Measurements from ENCODE around the gene PLAGL1. TPM values are rescaled to one million over a fixed set of nuclear protein-coding genes. Genes with fewer than 3 reads are reported as not detected.

The PLAGL1 gene
- total and polyA plus RNA-seq, 2 experiments from 2014 or later, result 9.0 to 17.2 TPM

GRCh38 chr6:143974089-143974488 lies 34.0 kb downstream of the PLAGL1 start:
- peaks cover 35% of the 10 kb centered on the region for H3K4me1 ChIP-seq (ENCODE audit: low read depth)
- no peak for DNase-seq (ENCODE audit: low read depth in 1 of 2, low spot score in 1 of 2)
- no peaks in the 10 kb centered on the region for H3K9me3 ChIP-seq (ENCODE audit: low read depth)
- H3K27ac ChIP-seq, result no peak overlapping the region
- TF ChIP-seq CTCF (IDR thresholded peaks at IDR 0.05; ENCODE audit: low read depth, low read length), result no peak
- no peaks in the 10 kb centered on the region for H3K36me3 ChIP-seq
- peaks cover 5% of the 10 kb centered on the region for H3K27me3 ChIP-seq
- H3K4me3 ChIP-seq, result no peak overlapping the region

DNA sequence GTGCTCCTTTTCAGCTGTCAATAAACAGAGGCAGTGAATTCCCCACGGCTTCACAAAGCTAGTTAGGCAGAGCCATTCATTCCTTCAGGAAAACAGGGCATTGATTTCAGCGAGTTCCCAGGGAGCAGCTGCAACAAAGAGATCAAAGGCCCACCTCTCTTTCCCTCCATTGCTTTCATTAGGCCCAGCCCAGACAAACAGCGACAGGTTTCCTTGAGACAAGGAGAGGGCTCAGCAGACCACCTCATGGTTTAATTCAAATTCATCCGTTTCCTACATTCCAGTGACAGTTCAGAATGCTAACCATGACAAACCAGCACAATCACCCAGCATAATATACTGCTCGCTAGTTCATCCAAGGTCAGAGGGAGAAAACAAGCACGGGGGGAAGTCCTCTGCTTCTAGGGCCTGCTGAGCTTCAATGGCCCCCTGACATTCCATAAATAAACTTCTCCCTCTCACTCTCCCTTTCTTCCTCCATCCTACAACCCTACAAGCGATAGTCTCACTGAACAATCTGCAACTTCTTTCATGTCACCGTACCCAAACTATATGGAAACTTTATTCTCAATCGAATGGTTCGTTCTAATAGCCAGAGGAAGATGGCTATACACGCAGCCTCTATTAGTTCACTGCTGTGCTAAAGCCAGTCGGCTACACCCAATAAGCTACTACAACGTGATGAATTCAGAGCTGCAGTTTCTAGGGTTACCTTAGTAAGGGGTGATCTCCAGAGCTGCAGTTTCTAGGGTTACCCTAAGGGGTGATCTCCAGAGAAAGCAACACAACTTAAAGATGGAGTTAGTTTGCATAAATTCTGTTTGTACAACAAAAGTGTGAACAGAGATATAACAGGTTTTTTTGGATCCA lies 34.7 kb downstream of the PLAGL1 start:
- no peak for TF ChIP-seq CTCF (IDR thresholded peaks at IDR 0.05; ENCODE audit: low read depth, low read length)
- peak overlapping the region; percentile 73 for H3K27ac ChIP-seq
- peak in 1 of 2 donors; percentile 22 for DNase-seq (ENCODE audit: low read depth in 1 of 2, low spot score in 1 of 2)

GRCh38 chr6:143971482-143972205 lies 36.4 kb downstream of the PLAGL1 start:
- H3K4me1 ChIP-seq (ENCODE audit: low read depth), result peaks cover 35% of the 10 kb centered on the region
- no peak for TF ChIP-seq CTCF (IDR thresholded peaks at IDR 0.05; ENCODE audit: low read depth, low read length)
- H3K27me3 ChIP-seq, result peaks cover 5% of the 10 kb centered on the region
- no peak overlapping the region for H3K4me3 ChIP-seq
- H3K9me3 ChIP-seq (ENCODE audit: low read depth), result no peaks in the 10 kb centered on the region
- no peak for DNase-seq (ENCODE audit: low read depth in 1 of 2, low spot score in 1 of 2)
- H3K27ac ChIP-seq, result no peak overlapping the region
- H3K36me3 ChIP-seq, result no peaks in the 10 kb centered on the region

More for the DNA sequence above, 34.7 kb downstream of the PLAGL1 start:
- peaks cover 5% of the 10 kb centered on the region for H3K27me3 ChIP-seq
- H3K9me3 ChIP-seq (ENCODE audit: low read depth), result no peaks in the 10 kb centered on the region
- peaks cover 35% of the 10 kb centered on the region for H3K4me1 ChIP-seq (ENCODE audit: low read depth)
- H3K36me3 ChIP-seq, result no peaks in the 10 kb centered on the region
- H3K4me3 ChIP-seq, result no peak overlapping the region

DNA sequence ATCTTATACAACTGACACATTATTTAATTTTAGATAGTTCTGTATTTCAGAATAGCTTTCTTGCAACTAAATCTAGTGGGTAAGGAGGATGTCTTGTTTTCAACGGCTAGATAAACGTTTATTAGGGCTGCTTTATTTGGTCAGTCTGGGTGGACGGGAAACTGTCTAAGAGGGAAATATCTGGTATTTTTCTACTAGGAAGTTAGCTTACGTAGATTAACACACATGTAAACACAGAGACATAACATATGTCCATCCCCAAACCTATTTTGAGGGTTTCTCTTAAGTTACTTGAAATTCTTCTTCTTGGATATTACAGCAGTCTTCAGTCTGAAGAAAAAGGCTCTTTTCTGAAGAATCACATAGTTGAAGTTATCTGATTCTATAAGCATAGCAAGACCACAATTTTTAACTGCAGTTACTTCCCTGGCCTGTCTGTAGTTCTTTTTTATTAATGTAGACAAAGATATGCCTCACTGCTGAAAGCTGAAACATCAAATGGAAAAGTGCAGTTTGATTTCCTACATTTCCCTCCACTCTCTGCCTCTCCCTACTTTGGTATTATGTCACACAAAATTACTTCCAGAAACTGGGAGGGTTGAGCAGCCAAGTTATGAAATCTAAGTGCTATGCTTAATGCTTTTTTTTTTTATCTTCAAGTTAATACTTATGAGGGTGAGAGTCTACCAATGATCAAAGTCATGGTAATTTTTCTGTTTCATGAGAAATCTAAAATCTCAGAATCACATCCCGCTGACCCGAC lies 37.4 kb downstream of the PLAGL1 start:
- no peak overlapping the region for H3K27ac ChIP-seq
- peaks cover 35% of the 10 kb centered on the region for H3K4me1 ChIP-seq (ENCODE audit: low read depth)
- H3K36me3 ChIP-seq, result no peaks in the 10 kb centered on the region
- peak in 1 of 2 donors; percentile 47 for DNase-seq (ENCODE audit: low read depth in 1 of 2, low spot score in 1 of 2)
- H3K27me3 ChIP-seq, result peaks cover 5% of the 10 kb centered on the region
- TF ChIP-seq CTCF (IDR thresholded peaks at IDR 0.05; ENCODE audit: low read depth, low read length), result no peak
- H3K9me3 ChIP-seq (ENCODE audit: low read depth), result no peaks in the 10 kb centered on the region
- H3K4me3 ChIP-seq, result no peak overlapping the region

GRCh38 chr6:143969077-143969476 lies 39.0 kb downstream of the PLAGL1 start:
- no peak overlapping the region for H3K4me3 ChIP-seq
- peaks cover 9% of the 10 kb centered on the region for H3K27me3 ChIP-seq
- DNase-seq (ENCODE audit: low read depth in 1 of 2, low spot score in 1 of 2), result no peak
- no peak for TF ChIP-seq CTCF (IDR thresholded peaks at IDR 0.05; ENCODE audit: low read depth, low read length)
- H3K27ac ChIP-seq, result no peak overlapping the region
- no peaks in the 10 kb centered on the region for H3K9me3 ChIP-seq (ENCODE audit: low read depth)
- no peaks in the 10 kb centered on the region for H3K36me3 ChIP-seq
- H3K4me1 ChIP-seq (ENCODE audit: low read depth), result peaks cover 35% of the 10 kb centered on the region
